Measurements from ENCODE around the gene GALNT7. TPM values are rescaled to one million over a fixed set of nuclear protein-coding genes. Genes with fewer than 3 reads are reported as not detected.

Gene GALNT7
- total RNA-seq, 1 experiment from 2014 or later = 16.8 TPM

GRCh38 chr4:173233857-173234256 is 65.2 kb downstream of the GALNT7 start:
- Histone ChIP-seq H3K27me3 (replicated peaks; ENCODE audit: control insufficient read depth, insufficient read depth, low read length) (no peaks in the 10 kb centered on the region), H3K4me1 (no peaks in the 10 kb centered on the region), H3K4me3 (ENCODE audit: low read depth, low read length) (no peak overlapping the region), H3K36me3 (ENCODE audit: control insufficient read depth, insufficient read depth, low read length) (no peaks in the 10 kb centered on the region), H3K9me3 (0 out of 2 replicates have a peak, but pooled peaks cover 3% of the 10 kb centered on the region)
- peaks cover 8% of the 10 kb centered on the region for H3K4me1 Mint-ChIP-seq (ENCODE audit: low read depth, unreplicated experiment)
- no TSS peak for BruUV-seq (replicated peaks)
- H3K27me3 Mint-ChIP-seq (ENCODE audit: insufficient read depth, unreplicated experiment) = no peaks in the 10 kb centered on the region
- no peak for TF ChIP-seq CTCF (IDR thresholded peaks at IDR 0.05; ENCODE audit: insufficient read depth in 1 of 2, low read depth in 1 of 2, low read length in 1 of 2, severe bottlenecking in 1 of 2, unreplicated experiment in 1 of 2)
- intact Hi-C loops (cut with micrococcal nuclease; ENCODE audit: unreplicated experiment) = no loop called here
- H3K9me3 Mint-ChIP-seq (ENCODE audit: unreplicated experiment) = no peaks in the 10 kb centered on the region
- H3K4me3 Mint-ChIP-seq (ENCODE audit: unreplicated experiment) = no peak overlapping the region
- no peaks in the 10 kb centered on the region for H3K36me3 Mint-ChIP-seq (ENCODE audit: insufficient read depth, unreplicated experiment)
- no peak overlapping the region for H3K27ac Mint-ChIP-seq (ENCODE audit: unreplicated experiment)
- ChIA-PET POLR2A (no interaction called here), CTCF (no interaction called here)
- DNase-seq = no peak

- Histone ChIP-seq H3K27me3 (replicated peaks; ENCODE audit: control insufficient read depth, insufficient read depth, low read length) (no peaks in the 10 kb centered on the region), H3K36me3 (ENCODE audit: control insufficient read depth, insufficient read depth, low read length) (no peaks in the 10 kb centered on the region), H3K4me3 (ENCODE audit: low read depth, low read length) (no peak overlapping the region), H3K4me1 (no peaks in the 10 kb centered on the region), H3K9me3 (0 out of 2 replicates have a peak, but pooled peaks cover 4% of the 10 kb centered on the region)
- POLR2A ChIA-PET = no interaction called here
- intact Hi-C loops (cut with micrococcal nuclease; ENCODE audit: unreplicated experiment) = no loop called here
- no TSS peak for BruUV-seq (replicated peaks)
- H3K9me3 Mint-ChIP-seq (ENCODE audit: unreplicated experiment) = no peaks in the 10 kb centered on the region
- no peaks in the 10 kb centered on the region for H3K27me3 Mint-ChIP-seq (ENCODE audit: insufficient read depth, unreplicated experiment)
- H3K4me1 Mint-ChIP-seq (ENCODE audit: low read depth, unreplicated experiment) = peaks cover 8% of the 10 kb centered on the region
- no peak overlapping the region for H3K27ac Mint-ChIP-seq (ENCODE audit: unreplicated experiment)
- H3K4me3 Mint-ChIP-seq (ENCODE audit: unreplicated experiment) = no peak overlapping the region
- no peak for DNase-seq
- H3K36me3 Mint-ChIP-seq (ENCODE audit: insufficient read depth, unreplicated experiment) = no peaks in the 10 kb centered on the region
- CTCF ChIA-PET = no interaction called here
- TF ChIP-seq CTCF (IDR thresholded peaks at IDR 0.05; ENCODE audit: insufficient read depth in 1 of 2, low read depth in 1 of 2, low read length in 1 of 2, severe bottlenecking in 1 of 2, unreplicated experiment in 1 of 2) = no peak
Measured at GRCh38 chr4:173235050-173235449, 66.4 kb downstream of the GALNT7 start.

GRCh38 chr4:173236301-173236700 is 67.7 kb downstream of the GALNT7 start:
- ChIA-PET POLR2A (no interaction called here), CTCF (no interaction called here)
- no peak overlapping the region for H3K27ac Mint-ChIP-seq (ENCODE audit: unreplicated experiment)

More at GRCh38 chr4:173236301-173236700, 67.7 kb downstream of the GALNT7 start:
- Mint-ChIP-seq H3K36me3 (ENCODE audit: insufficient read depth, unreplicated experiment) (no peaks in the 10 kb centered on the region), H3K27me3 (ENCODE audit: insufficient read depth, unreplicated experiment) (no peaks in the 10 kb centered on the region), H3K4me3 (ENCODE audit: unreplicated experiment) (no peak overlapping the region), H3K4me1 (ENCODE audit: low read depth, unreplicated experiment) (peaks cover 8% of the 10 kb centered on the region), H3K9me3 (ENCODE audit: unreplicated experiment) (no peaks in the 10 kb centered on the region)
- BruUV-seq (replicated peaks) = no TSS peak
- intact Hi-C loops (cut with micrococcal nuclease; ENCODE audit: unreplicated experiment) = no loop called here
- no peak for TF ChIP-seq CTCF (IDR thresholded peaks at IDR 0.05; ENCODE audit: insufficient read depth in 1 of 2, low read depth in 1 of 2, low read length in 1 of 2, severe bottlenecking in 1 of 2, unreplicated experiment in 1 of 2)
- Histone ChIP-seq H3K4me1 (no peaks in the 10 kb centered on the region), H3K9me3 (0 out of 2 replicates have a peak, but pooled peaks cover 4% of the 10 kb centered on the region), H3K4me3 (ENCODE audit: low read depth, low read length) (no peak overlapping the region), H3K27me3 (replicated peaks; ENCODE audit: control insufficient read depth, insufficient read depth, low read length) (no peaks in the 10 kb centered on the region), H3K36me3 (ENCODE audit: control insufficient read depth, insufficient read depth, low read length) (no peaks in the 10 kb centered on the region)
- DNase-seq = no peak

Data from Caco-2 (cell line).